Mesodermal cell (in vitro differentiated cells): ENCODE results near the gene GRIA1.

Source experiments
- H3K27ac ChIP-seq: 2 replicates; pipeline ENCODE4 v1.7.0; 2013; ENCODE audit warnings: mild to moderate bottlenecking, low read depth, low read length, moderate library complexity; ENCODE audit not compliant: severe bottlenecking
- H3K36me3 ChIP-seq: 2 replicates; pipeline ENCODE4 v1.7.1; 2013; ENCODE audit warnings: mild to moderate bottlenecking, low read length, moderate library complexity; ENCODE audit not compliant: control insufficient read depth, insufficient read depth
- H3K4me1 ChIP-seq: one replicate; pipeline ENCODE4 v1.7.1; 2013; ENCODE audit warnings: mild to moderate bottlenecking, low read length; ENCODE audit not compliant: insufficient read depth, control insufficient read depth, poor library complexity, severe bottlenecking
- H3K4me3 ChIP-seq: 2 replicates; pipeline ENCODE4 v1.7.0; 2013; ENCODE audit warnings: low read length, control low read depth, mild to moderate bottlenecking; ENCODE audit not compliant: insufficient read depth, poor library complexity, severe bottlenecking; ENCODE audit errors: extremely low read depth
- H3K9me3 ChIP-seq: 2 replicates; pipeline ENCODE4 v1.7.1; 2013; ENCODE audit warnings: mild to moderate bottlenecking, low read length, moderate library complexity; ENCODE audit not compliant: control insufficient read depth
- WGBS, 2 experiments: methylation state at CpG; one replicate each; pipeline ENCODE4 v1.1.5; 2013; ENCODE audit warnings: missing lambda C conversion rate in 2 of 2; ENCODE audit not compliant: insufficient coverage in 2 of 2; 5-methylcytosine and 5-hydroxymethylcytosine counted together

GRIA1 gene

GRCh38 chr5:153748823-153749222 is 258.4 kb downstream of the GRIA1 start:
- Histone ChIP-seq H3K27ac (no peak overlapping the region), H3K4me1 (peaks cover 7% of the 10 kb centered on the region), H3K4me3 (no peak overlapping the region), H3K9me3 (peaks cover 3% of the 10 kb centered on the region), H3K36me3 (no peaks in the 10 kb centered on the region)
- 88 to 93% methylated on average over 2 of the region's 2 CpGs for WGBS, 2 experiments

- H3K9me3 ChIP-seq, result peaks cover 3% of the 10 kb centered on the region
- H3K4me1 ChIP-seq, result peaks cover 7% of the 10 kb centered on the region
- 76 to 83% methylated on average over 3 to 4 of the region's 4 CpGs for WGBS, 2 experiments
- H3K27ac ChIP-seq, result no peak overlapping the region
- H3K4me3 ChIP-seq, result no peak overlapping the region
- no peaks in the 10 kb centered on the region for H3K36me3 ChIP-seq
Measured at GRCh38 chr5:153749960-153750359, 259.5 kb downstream of the GRIA1 start.

DNA sequence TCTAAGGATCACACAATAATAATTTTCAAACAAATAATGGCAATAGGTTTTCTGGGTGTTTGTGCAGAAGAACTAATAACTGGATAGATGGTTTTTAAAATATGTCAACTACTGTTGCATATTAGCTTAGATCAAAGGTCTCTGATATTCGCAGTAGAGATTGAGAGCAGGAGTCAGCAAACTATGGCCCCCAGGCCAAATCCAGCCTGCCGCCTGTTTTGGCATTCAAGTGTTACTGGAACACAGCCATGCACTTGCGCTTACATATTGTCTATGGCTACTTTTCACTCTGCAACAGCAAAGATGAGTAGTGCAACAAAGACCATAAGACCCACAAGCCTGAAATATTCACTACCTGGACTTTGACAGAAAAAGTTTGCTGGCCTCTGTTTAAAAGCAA is 260.8 kb downstream of the GRIA1 start:
- peaks cover 7% of the 10 kb centered on the region for H3K4me1 ChIP-seq
- peaks cover 3% of the 10 kb centered on the region for H3K9me3 ChIP-seq
- H3K27ac ChIP-seq, result no peak overlapping the region
- no peaks in the 10 kb centered on the region for H3K36me3 ChIP-seq
- no peak overlapping the region for H3K4me3 ChIP-seq
- 94 to 97% methylated on average over 3 of the region's 3 CpGs for WGBS, 2 experiments

DNA sequence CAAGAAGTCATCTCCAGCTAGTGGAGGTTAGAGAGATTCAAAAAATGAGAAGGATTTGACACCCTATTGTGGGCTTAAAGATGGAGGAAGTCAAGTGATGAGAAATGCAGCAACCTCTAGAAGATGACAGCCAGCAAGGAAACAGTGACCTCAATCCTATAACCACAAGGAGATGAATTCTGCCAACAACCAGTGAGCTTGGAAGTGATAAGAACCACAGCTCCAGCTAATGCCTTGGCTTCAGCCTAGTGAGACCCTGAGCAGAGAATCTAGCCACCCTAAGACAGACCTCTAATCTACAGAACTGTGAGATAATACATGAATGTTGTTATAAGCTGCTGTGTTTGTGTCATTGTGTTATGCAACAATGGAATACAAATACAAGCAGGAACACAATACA is 262.4 kb downstream of the GRIA1 start:
- H3K9me3 ChIP-seq, result no peaks in the 10 kb centered on the region
- H3K4me3 ChIP-seq, result no peak overlapping the region

GRCh38 chr5:153753645-153754432 is 263.4 kb downstream of the GRIA1 start:
- WGBS, 2 experiments, result 13% methylated on average over 1 of the region's 4 CpGs; no CpG with 5 or more reads in 1 of the 2 experiments
- no peak overlapping the region for H3K27ac ChIP-seq
- peaks cover 7% of the 10 kb centered on the region for H3K4me1 ChIP-seq
- H3K4me3 ChIP-seq, result no peak overlapping the region
- H3K36me3 ChIP-seq, result no peaks in the 10 kb centered on the region
- no peaks in the 10 kb centered on the region for H3K9me3 ChIP-seq

More for the DNA sequence above, 262.4 kb downstream of the GRIA1 start:
- Histone ChIP-seq H3K4me1 (peaks cover 7% of the 10 kb centered on the region), H3K36me3 (no peaks in the 10 kb centered on the region), H3K27ac (no peak overlapping the region)

DNA sequence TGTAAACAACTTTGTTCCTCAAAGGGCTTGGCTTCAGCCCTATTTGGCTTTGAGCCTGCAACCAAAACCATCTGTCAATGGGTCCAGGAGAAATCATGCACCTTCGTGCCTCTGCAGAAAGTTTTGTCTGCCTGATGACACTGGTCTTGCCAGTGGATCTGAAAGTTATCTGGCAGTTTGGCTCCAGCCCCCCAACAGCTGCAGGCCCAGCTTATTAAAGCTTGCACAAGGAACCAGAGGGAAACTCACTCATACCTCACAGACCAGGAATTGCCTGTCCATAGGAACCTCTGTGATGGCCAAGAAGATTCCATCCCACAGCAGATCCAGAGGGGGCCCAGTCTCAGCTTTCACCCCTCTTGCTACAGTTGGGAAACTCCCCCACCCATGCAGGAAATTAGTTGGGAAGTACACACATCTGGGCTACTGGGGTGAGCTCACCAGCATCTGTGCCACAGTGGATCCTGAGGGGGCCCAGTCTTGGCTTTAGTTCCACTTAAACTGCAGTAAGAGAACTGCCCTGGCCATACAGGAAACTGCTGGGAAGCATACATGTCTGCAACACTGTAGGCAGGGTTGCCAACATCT is 265.5 kb downstream of the GRIA1 start:
- no peak overlapping the region for H3K27ac ChIP-seq
- no peaks in the 10 kb centered on the region for H3K36me3 ChIP-seq
- H3K4me1 ChIP-seq, result no peaks in the 10 kb centered on the region
- WGBS, 2 experiments, result 80 to 100% methylated on average over 1 of the region's 1 CpG
- no peaks in the 10 kb centered on the region for H3K9me3 ChIP-seq
- no peak overlapping the region for H3K4me3 ChIP-seq

DNA sequence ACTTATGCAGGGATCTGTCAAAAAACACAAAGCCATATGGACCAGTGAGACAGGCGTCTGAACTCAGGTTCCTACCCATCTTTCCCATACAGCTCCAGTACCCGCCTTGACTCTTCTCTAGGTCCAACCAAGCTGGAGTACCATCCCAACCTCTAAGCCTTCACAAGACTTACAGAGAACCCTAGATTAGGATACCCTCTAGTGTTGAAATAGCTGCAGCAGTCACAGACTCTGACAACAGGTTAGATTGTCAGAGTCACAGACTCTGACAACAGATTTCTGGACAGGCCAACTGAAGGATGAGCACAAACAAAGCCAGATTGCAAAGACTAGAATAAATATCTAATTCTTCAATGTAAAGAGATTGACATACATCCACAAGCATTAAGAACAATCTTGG is 266.1 kb downstream of the GRIA1 start:
- Histone ChIP-seq H3K36me3 (no peaks in the 10 kb centered on the region), H3K9me3 (no peaks in the 10 kb centered on the region), H3K27ac (no peak overlapping the region), H3K4me3 (no peak overlapping the region), H3K4me1 (no peaks in the 10 kb centered on the region)
- 88 to 94% methylated on average over 2 of the region's 2 CpGs for WGBS, 2 experiments

DNA sequence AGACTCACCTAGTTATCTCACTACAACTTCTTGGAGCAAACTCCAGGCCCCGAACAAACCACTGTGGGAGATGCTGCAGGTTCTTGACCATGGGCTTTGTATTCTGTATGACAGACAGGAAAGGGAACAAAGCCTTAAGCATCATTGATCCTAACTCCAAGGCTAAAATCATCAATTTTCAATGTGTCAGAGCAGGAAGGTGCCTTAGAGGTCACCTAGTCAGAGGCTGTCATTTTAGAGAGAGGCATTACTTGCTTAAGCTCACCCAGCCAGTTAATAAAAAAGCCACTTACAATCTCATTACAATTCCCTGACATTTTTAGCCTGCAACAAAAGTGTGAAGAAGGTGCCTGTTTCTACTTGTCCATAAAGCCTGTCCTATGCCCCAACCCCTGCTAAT is 275.5 kb downstream of the GRIA1 start:
- Histone ChIP-seq H3K4me3 (no peak overlapping the region), H3K4me1 (no peaks in the 10 kb centered on the region), H3K36me3 (no peaks in the 10 kb centered on the region), H3K27ac (no peak overlapping the region), H3K9me3 (no peaks in the 10 kb centered on the region)
- no CpG with 5 or more reads among the region's 1 CpG for WGBS, 2 experiments

GRCh38 chr5:153767221-153768188 is 277.0 kb downstream of the GRIA1 start:
- Histone ChIP-seq H3K36me3 (no peaks in the 10 kb centered on the region), H3K27ac (no peak overlapping the region), H3K4me3 (no peak overlapping the region), H3K9me3 (no peaks in the 10 kb centered on the region), H3K4me1 (no peaks in the 10 kb centered on the region)
- WGBS, 2 experiments, result 60 to 100% methylated on average over 1 to 2 of the region's 4 CpGs

DNA sequence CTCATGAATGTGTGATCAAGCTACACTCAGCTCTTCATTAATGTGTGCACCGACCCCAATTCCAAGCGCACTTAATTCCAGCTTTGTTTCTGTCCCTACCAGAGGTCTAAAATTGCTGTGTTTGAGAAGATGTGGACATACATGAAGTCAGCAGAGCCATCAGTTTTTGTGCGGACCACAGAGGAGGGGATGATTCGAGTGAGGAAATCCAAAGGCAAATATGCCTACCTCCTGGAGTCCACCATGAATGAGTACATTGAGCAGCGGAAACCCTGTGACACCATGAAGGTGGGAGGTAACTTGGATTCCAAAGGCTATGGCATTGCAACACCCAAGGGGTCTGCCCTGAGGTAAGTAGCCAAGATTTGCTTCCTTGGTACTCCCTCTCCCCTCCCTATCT is 279.6 kb downstream of the GRIA1 start:
- no peaks in the 10 kb centered on the region for H3K4me1 ChIP-seq
- H3K4me3 ChIP-seq, result no peak overlapping the region
- no peaks in the 10 kb centered on the region for H3K36me3 ChIP-seq
- no peak overlapping the region for H3K27ac ChIP-seq
- WGBS, 2 experiments, result 95 to 100% methylated on average over 3 to 5 of the region's 5 CpGs
- H3K9me3 ChIP-seq, result no peaks in the 10 kb centered on the region
